T-helper 1 cell treated with Interleukin-12 subunit alpha and Interleukin-12 subunit beta and Interleukin-4 antibody, amounts not matched to agents 30 ng/mL and 1 ng/mL, for 36 hours (primary cell): ENCODE measurements around the gene FGD3. TPM values are rescaled to one million over a fixed set of nuclear protein-coding genes. Genes with fewer than 3 reads are reported as not detected.

Source experiments
- intact Hi-C: fragments of 100-400 bp; cut with micrococcal nuclease; formaldehyde crosslinking; loops from one replicate; pipeline ENCODE4 v1.15.1; 2024
- total RNA-seq: library from RNA; stranded (reverse); gene quantifications from 2 replicates; pipeline ENCODE4 v1.2.3, GENCODE V29; 2022

FGD3 gene
- total RNA-seq, 1 donor from 2014 or later: 129 TPM

GRCh38 chr9:92954886-92955285 lies 7.6 kb downstream of the FGD3 start:
- intact Hi-C loops: loop anchor here (1.0 to 2.0 kb wide), 3 partner anchors 9 to 142 kb away; partner anchors contain the start of genes CARD19 and ZNF484

- intact Hi-C loops: loop anchor here (5.0 to 10.0 kb wide), 3 partner anchors 607 to 846 kb away; partner anchors contain the start of genes IARS1 and SPTLC1
These were observed 13.4 kb downstream of the FGD3 start for GRCh38 chr9:92960561-92961290.

DNA sequence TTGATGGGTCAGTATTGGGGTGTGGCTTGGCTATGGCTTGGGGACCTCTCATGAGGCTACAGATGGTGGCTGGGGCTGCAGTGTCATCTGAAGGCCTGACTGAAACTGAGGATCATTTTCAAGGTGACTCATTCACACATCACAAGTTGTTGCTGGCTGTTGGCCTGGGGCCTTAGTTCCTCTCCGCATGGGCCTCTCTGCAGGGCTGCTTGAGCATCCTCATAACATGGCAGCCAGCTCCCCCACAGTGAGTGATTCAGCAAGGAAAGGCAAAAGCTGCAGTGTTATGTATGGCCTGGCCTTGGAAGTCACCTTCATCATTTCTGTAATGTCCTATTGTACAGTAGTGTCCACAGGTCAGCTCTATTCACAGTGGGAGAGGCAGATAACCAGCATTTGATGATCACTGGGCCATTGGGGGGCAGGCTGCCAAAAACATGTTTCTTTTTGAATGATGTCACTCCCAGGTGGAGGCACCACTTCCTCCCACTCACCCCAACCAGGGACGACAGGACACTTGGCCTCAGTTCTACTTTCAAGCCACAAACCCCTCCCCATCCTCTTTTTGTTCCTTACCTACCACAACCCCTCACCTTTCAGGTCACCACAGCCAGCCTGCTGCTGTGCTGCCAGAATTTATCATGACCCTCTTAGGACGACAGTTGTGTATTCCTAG lies 14.4 kb downstream of the FGD3 start:
- intact Hi-C loops: loop anchor here (5.0 to 10.0 kb wide), 3 partner anchors 606 to 847 kb away; partner anchors contain the start of genes IARS1 and SPTLC1

GRCh38 chr9:92962303-92962649 lies 15.0 kb downstream of the FGD3 start:
- intact Hi-C loops: loop anchor here (5.0 to 10.0 kb wide), 3 partner anchors 605 to 847 kb away; partner anchors contain the start of genes IARS1 and SPTLC1

DNA sequence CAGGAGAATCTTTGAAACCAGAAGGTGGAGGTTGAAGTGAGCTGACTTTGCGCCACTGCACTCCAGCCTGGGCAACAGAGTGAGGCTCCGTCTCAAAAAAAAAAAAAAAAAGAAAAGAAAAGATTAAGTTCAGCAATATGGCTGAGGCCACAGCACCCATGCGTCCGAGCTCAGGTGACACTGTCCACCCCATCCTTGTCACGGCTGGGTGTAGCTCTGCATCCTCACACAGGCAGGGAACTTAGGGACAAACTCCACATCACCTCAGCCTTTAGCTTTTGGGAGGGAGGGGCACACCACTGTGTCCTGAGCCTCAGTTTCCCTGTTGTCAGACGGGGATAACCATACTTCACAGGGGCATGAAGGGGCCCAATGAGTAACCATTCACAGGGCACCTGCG lies 15.5 kb downstream of the FGD3 start:
- intact Hi-C loops: loop anchor here (5.0 to 10.0 kb wide), 3 partner anchors 604 to 848 kb away; partner anchors contain the start of genes IARS1 and SPTLC1

- intact Hi-C loops: loop anchor here (1.0 to 10.0 kb wide), 13 partner anchors 10 to 849 kb away; partner anchors contain the start of genes CARD19, FAM120A, IARS1 and NINJ1
These were observed 16.7 kb downstream of the FGD3 start for GRCh38 chr9:92963831-92964606.

DNA sequence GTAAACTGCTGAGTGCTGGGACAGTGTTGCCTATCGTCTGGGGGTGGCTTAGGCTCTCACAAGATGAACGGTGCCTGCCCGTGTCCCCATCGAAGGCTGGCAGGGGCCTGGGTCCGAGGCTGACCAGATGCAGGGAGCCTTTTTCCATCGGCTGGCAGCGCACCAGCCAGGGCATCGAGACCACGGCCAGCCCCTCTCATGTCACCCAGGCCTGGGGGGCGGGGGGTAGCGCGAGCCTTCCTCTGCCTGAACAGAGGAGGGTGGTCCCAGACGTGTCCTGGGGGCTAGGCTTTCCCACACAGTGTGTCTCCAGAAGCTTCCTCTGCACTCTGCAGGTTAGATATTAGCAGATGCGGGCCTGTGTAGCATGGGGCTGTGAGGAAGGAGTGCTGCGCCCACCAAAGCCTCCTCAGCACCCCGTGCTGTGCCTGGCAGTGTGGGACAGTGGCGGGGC lies 17.3 kb downstream of the FGD3 start:
- intact Hi-C loops: loop anchor here (1.0 to 10.0 kb wide), 13 partner anchors 10 to 850 kb away; partner anchors contain the start of genes CARD19, FAM120A, IARS1 and NINJ1

DNA sequence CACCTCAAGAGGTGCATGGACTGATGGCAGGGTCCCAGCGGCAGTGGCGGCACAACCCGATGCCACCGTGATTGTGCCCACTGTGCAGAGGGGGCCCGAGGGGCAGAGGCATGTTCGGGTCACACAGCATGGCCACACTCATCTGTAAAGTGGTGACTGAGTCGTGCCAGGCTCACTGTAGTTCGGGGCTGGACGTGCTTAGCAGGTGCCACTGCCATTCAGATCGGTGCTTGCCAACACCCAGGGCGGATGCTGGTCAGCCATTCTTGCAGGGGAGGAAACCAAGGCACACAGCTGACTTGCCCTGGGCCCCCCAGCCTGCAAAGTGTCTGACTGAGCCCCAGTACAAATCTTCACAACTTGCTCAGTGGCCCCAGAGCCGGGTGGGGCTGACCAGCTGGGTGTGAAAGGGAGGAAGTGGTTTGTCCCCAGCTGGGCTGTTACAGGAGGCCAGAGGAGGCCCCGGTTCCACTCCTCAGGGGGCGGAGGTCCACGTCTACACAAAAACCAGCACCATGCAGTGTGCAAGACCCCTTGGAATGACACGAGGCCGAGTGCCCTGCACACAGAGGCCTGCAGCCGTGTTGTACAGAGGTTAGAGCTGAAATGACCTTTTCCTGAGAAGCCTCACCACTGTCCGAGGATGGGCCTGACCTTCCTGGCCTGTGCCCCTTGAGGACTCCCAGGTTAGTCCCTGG lies 17.9 kb downstream of the FGD3 start:
- intact Hi-C loops: loop anchor here (2.0 to 10.0 kb wide), 3 partner anchors 192 to 850 kb away; partner anchors contain the start of genes IARS1 and SPTLC1

GRCh38 chr9:92965759-92966517 lies 18.6 kb downstream of the FGD3 start:
- intact Hi-C loops: loop anchor here (2.0 to 10.0 kb wide), 3 partner anchors 191 to 851 kb away; partner anchors contain the start of genes IARS1 and SPTLC1

- intact Hi-C loops: loop anchor here (10.0 kb wide), 2 partner anchors 672 to 852 kb away; partner anchors contain the start of genes IARS1 and SPTLC1
These were observed 19.1 kb downstream of the FGD3 start for GRCh38 chr9:92966518-92966800.

DNA sequence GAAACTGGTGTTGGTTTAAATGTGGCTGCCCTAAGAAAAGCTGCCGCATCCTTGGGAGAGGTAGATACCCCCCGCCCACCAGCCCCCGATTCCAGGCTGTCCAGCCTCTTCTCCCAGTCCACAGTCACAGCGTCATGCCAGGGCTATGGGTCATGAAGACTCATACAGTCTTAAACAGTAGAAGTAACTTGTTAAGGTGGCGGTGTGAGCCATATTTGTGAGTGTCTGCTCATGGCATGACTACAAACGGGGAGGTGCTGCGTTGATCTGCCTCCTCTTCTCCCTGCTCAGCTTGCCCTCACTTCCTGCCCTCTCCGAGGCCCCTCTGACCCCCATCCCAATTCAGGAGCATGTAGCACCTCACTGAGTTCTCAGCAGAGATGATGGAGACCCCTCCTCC lies 20.8 kb downstream of the FGD3 start:
- intact Hi-C loops: loop anchor here (10.0 kb wide), 2 partner anchors 673 to 853 kb away; partner anchors contain the start of genes IARS1 and SPTLC1

- intact Hi-C loops: loop anchor here (1.0 to 10.0 kb wide), 4 partner anchors 11 to 855 kb away; partner anchors contain the start of genes IARS1 and SPTLC1
These were observed 22.5 kb downstream of the FGD3 start for GRCh38 chr9:92969516-92970466.

GRCh38 chr9:92970467-92970923 lies 23.2 kb downstream of the FGD3 start:
- intact Hi-C loops: no loop called here

DNA sequence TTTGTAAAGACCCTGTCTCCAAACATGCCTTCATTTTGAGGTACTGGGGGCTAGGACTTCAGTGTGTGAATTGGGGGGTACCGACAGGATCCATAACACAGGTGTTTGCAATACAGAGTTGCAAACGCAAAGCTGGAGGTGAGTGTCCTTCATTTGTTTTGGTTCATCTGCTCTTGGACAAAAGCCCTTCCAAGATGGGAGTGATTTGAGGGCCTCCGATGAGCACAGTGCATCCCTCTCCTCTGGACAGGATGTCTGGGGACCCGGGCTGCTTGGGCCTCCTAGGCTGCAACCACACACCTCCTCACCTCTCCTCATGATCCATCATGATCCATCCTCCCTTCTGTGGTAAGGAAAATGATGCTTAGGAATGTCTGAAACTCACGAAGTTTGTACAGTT lies 23.8 kb downstream of the FGD3 start:
- intact Hi-C loops: no loop called here

- intact Hi-C loops: no loop called here
These were observed 24.5 kb downstream of the FGD3 start for GRCh38 chr9:92971776-92972175.

- intact Hi-C loops: no loop called here
These were observed 26.4 kb downstream of the FGD3 start for GRCh38 chr9:92973700-92974099.

DNA sequence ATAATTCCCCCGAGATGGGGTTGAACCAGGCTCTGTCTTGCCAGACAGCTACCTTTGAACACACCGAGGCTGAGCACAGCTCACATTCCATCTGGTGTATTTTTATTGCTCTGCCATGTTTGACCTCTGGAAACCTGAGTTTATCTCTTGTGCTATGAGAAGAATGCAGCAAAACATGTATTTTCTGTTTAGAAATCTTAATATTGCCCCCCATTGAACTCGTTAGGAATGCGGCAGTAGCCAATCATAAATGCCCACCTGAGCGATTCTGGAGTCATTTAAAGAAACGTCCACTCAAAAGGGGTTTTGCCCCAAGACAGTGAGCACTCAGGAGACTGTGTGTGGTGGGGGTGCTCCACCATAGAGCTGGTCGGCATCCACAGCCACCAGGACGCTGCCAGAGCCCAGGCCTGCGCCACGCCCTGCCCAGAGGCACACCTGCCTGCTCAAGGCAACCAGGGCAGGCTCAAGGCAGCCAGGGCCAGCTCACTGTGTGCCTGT lies 26.9 kb downstream of the FGD3 start:
- intact Hi-C loops: no loop called here
